Ascending aorta (tissue), 2 donors: ENCODE measurements around the gene PCDH7. TPM values are rescaled to one million over a fixed set of nuclear protein-coding genes. Genes with fewer than 3 reads are reported as not detected.
A peak's percentile ranks its signal among the peaks of the same experiment; 100 is the strongest.

Experiments
- DNase-seq, 2 donors: peaks; one replicate each; pipeline ENCODE4 v3.0.0-alpha.2; 2019; ENCODE audit warnings: low spot score in 2 of 2
- H3K27ac ChIP-seq, 2 donors: fragments of 200-600 bp; sonication (generic); one replicate each; pipeline ENCODE4 v1.5.1; 2016 to 2017; ENCODE audit warnings: mild to moderate bottlenecking in 1 of 2
- H3K27me3 ChIP-seq: fragments of 200-600 bp; sonication (generic); one replicate; pipeline ENCODE4 v1.5.1; 2017
- H3K36me3 ChIP-seq, 2 donors: fragments of 200-600 bp; sonication (generic); one replicate each; pipeline ENCODE4 v1.5.1; 2016
- H3K4me1 ChIP-seq, 2 donors: fragments of 200-600 bp; sonication (generic); one replicate each; pipeline ENCODE4 v1.5.1; 2016 to 2017; ENCODE audit warnings: mild to moderate bottlenecking in 1 of 2
- H3K4me3 ChIP-seq, 2 donors: fragments of 200-600 bp; sonication (generic); one replicate each; pipeline ENCODE4 v1.5.1; 2016 to 2017; ENCODE audit warnings: mild to moderate bottlenecking in 1 of 2
- H3K9me3 ChIP-seq, 2 donors: fragments of 200-600 bp; sonication (generic); one replicate each; pipeline ENCODE4 v1.5.1; 2016
- intact Hi-C: fragments of 100-400 bp; cut with DNase I; formaldehyde crosslinking; loops from one replicate; pipeline ENCODE4 v1.15.1; 2023
- total RNA-seq: library from RNA; depleted of rRNA; stranded (reverse); fragments of >200 nt; gene quantifications from one replicate; pipeline ENCODE4 v1.1.0, GENCODE V29; 2016
- TF ChIP-seq, protein P1 (sequence below), 3 experiments: fragments of 200-600 bp in 2 of 3; fragments of 450-650 bp in 1 of 3; sonication (generic) in 2 of 3; IDR thresholded peaks; one replicate each; pipeline ENCODE4 v1.5.1; 2016 to 2019; ENCODE audit warnings: antibody characterized with exemption in 3 of 3, mild to moderate bottlenecking in 1 of 3, moderate library complexity in 1 of 3

Gene PCDH7
- total RNA-seq, 1 donor from 2014 or later: 127 TPM

DNA sequence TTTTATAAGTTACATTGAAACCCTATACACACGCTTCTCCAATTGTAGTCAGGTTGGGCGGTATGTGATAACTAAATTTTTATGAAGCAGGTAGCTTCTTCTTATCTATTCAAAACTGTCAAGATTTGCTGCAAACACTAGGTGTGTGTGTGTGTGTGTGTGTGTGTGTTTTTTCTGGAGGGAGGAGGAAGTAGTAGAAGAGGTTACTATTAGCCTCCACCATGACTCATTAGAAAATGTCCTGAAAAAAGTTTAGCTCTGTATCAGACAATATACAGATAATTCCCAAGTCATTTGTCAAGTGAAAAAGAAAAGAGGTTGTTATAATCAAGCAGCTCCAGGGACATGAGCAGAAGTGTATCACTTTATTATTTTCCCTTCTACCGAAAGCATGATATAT is 33.9 kb downstream of the PCDH7 start:
- Histone ChIP-seq H3K9me3 (no peaks in the 10 kb centered on the region), H3K4me1 (peaks cover 0 to 16% of the 10 kb centered on the region in 2 donors), H3K27ac (peak overlapping the region in 1 of 2 donors; percentile 49), H3K36me3 (no peaks in the 10 kb centered on the region), H3K4me3 (no peak overlapping the region), H3K27me3 (no peaks in the 10 kb centered on the region)
- TF ChIP-seq, protein P1, sequence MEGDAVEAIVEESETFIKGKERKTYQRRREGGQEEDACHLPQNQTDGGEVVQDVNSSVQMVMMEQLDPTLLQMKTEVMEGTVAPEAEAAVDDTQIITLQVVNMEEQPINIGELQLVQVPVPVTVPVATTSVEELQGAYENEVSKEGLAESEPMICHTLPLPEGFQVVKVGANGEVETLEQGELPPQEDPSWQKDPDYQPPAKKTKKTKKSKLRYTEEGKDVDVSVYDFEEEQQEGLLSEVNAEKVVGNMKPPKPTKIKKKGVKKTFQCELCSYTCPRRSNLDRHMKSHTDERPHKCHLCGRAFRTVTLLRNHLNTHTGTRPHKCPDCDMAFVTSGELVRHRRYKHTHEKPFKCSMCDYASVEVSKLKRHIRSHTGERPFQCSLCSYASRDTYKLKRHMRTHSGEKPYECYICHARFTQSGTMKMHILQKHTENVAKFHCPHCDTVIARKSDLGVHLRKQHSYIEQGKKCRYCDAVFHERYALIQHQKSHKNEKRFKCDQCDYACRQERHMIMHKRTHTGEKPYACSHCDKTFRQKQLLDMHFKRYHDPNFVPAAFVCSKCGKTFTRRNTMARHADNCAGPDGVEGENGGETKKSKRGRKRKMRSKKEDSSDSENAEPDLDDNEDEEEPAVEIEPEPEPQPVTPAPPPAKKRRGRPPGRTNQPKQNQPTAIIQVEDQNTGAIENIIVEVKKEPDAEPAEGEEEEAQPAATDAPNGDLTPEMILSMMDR (IDR thresholded peaks at IDR 0.05): no peak
- DNase-seq: no peak
- intact Hi-C loops: no loop called here

DNA sequence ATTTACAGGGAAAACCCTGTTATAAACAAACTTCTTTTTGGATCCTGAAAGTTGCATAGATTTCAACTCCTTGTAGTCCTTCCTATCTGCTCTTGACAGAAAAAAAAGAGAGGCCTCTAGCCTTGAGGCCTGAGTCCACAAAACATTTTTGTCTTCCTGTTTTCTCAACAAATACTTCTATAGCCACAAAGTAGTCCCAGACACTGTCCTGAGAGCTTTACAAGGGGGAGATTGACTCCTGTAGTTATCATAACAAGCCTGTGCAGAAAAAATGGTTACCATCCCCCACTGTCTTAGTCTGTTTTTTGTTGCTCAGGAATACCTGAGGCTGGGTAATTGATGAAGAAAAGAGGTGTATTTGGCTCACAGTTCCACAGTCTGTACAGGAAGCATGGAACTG is 35.2 kb downstream of the PCDH7 start:
- no peak overlapping the region for H3K4me3 ChIP-seq
- peaks cover 0 to 19% of the 10 kb centered on the region in 2 donors for H3K4me1 ChIP-seq
- TF ChIP-seq, protein P1 (IDR thresholded peaks at IDR 0.05): no peak
- no peaks in the 10 kb centered on the region for H3K36me3 ChIP-seq
- H3K27ac ChIP-seq: no peak overlapping the region
- H3K9me3 ChIP-seq: no peaks in the 10 kb centered on the region
- intact Hi-C loops: loop anchor here (5.0 kb wide), 1 partner anchor 33 kb away; the partner anchor contains the start of gene PCDH7
- DNase-seq: no peak
- H3K27me3 ChIP-seq: no peaks in the 10 kb centered on the region

- no peak overlapping the region for H3K27ac ChIP-seq
Observed at GRCh38 chr4:30756553-30756952, 36.4 kb downstream of the PCDH7 start.

DNA sequence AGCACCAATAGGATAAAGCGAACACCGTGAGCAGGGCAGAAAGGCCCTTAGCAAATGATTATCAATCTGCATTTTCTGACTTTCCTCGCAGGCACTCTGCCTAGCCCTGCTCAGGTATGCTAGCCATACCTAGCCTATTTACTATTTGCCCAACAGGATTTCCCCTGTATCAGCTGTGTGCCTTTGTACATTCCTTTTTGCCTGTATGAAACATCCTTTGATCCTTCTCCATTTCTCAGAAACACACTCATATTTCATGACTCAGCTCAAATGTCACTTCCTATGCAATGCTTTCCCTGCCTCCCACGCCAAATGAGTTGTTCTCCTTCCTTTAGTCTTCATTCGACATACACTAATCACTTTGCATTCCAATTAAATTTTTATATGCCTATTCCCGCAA is 37.2 kb downstream of the PCDH7 start:
- Histone ChIP-seq H3K9me3 (no peaks in the 10 kb centered on the region), H3K36me3 (no peaks in the 10 kb centered on the region), H3K4me1 (peaks cover 0 to 20% of the 10 kb centered on the region in 2 donors), H3K27ac (no peak overlapping the region), H3K27me3 (no peaks in the 10 kb centered on the region), H3K4me3 (no peak overlapping the region)
- intact Hi-C loops: loop anchor here (5.0 kb wide), 1 partner anchor 35 kb away; the partner anchor contains the start of gene PCDH7
- DNase-seq: no peak
- TF ChIP-seq, protein P1 (IDR thresholded peaks at IDR 0.05): no peak

More at GRCh38 chr4:30756553-30756952, 36.4 kb downstream of the PCDH7 start:
- Histone ChIP-seq H3K36me3 (no peaks in the 10 kb centered on the region), H3K4me3 (no peak overlapping the region), H3K27me3 (no peaks in the 10 kb centered on the region), H3K4me1 (peaks cover 0 to 23% of the 10 kb centered on the region in 2 donors), H3K9me3 (no peaks in the 10 kb centered on the region)
- TF ChIP-seq, protein P1 (IDR thresholded peaks at IDR 0.05): no peak
- no peak for DNase-seq
- intact Hi-C loops: loop anchor here (5.0 kb wide), 1 partner anchor 34 kb away; the partner anchor contains the start of gene PCDH7

- TF ChIP-seq, protein P1 (IDR thresholded peaks at IDR 0.05): no peak
- H3K9me3 ChIP-seq: no peaks in the 10 kb centered on the region
- H3K27me3 ChIP-seq: no peaks in the 10 kb centered on the region
- no peak overlapping the region for H3K4me3 ChIP-seq
- H3K36me3 ChIP-seq: no peaks in the 10 kb centered on the region
- H3K27ac ChIP-seq: no peak overlapping the region
- H3K4me1 ChIP-seq: peaks cover 0 to 14% of the 10 kb centered on the region in 2 donors
- intact Hi-C loops: no loop called here
- DNase-seq: no peak
Observed at GRCh38 chr4:30760551-30760950, 40.4 kb downstream of the PCDH7 start.

DNA sequence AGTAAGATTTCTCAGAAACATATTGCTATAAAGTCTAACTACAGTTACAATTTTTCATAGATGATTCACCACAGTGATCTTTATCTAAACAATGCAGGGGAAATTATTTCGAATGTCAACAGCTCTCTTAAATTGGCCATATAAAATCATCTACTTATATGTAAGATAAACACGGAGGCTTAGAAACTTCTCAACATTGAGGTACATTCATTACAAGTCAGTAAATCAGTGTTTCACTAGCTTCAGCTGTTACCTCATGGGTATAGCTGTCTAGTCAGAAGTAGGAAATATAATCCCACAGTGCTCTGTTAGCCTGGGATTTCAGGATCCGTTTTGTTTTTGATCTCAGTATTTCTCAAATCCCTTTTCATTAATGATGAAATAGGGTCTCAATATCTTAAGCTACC is 43.2 kb downstream of the PCDH7 start:
- Histone ChIP-seq H3K4me3 (no peak overlapping the region), H3K27ac (peak overlapping the region in 1 of 2 donors; percentile 35), H3K36me3 (no peaks in the 10 kb centered on the region), H3K4me1 (peaks cover 0 to 21% of the 10 kb centered on the region in 2 donors), H3K27me3 (no peaks in the 10 kb centered on the region), H3K9me3 (no peaks in the 10 kb centered on the region)
- intact Hi-C loops: no loop called here
- TF ChIP-seq, protein P1 (IDR thresholded peaks at IDR 0.05): no peak
- DNase-seq: no peak
